Measurements from ENCODE around the gene GPANK1. TPM values are rescaled to one million over a fixed set of nuclear protein-coding genes. Genes with fewer than 3 reads are reported as not detected.

The GPANK1 gene
- total and polyA plus RNA-seq, 2 of the 13 experiments (the other 11 are each of a cell fraction or from before 2014, with no cell fraction given) = 15.4 to 22.8 TPM

- TF ChIP-seq SMYD3 (CRISPR knock-in tag; IDR thresholded peaks at IDR 0.05) (0 out of 2 replicates have a peak, but pooled peaks have one; percentile 35), POGZ (CRISPR knock-in tag; IDR thresholded peaks at IDR 0.05) (no peak), ZNF776 (CRISPR knock-in tag; IDR thresholded peaks at IDR 0.05) (no peak), KDM3A (CRISPR knock-in tag; IDR thresholded peaks at IDR 0.05; ENCODE audit: low read depth) (peak; percentile 73; the same call in 1 of the 2 replicates), ETV5 (CRISPR knock-in tag; IDR thresholded peaks at IDR 0.05; ENCODE audit: borderline replicate concordance) (peak; percentile 5; the same call in 1 of the 2 replicates), RAD51 (IDR thresholded peaks at IDR 0.05; ENCODE audit: borderline replicate concordance) (no peak), KDM1A (CRISPR knock-in tag; IDR thresholded peaks at IDR 0.05) (no peak), HNF1B (CRISPR knock-in tag; IDR thresholded peaks at IDR 0.05) (0 out of 2 replicates have a peak, but pooled peaks have one; percentile 30), NCOA1 (CRISPR knock-in tag; IDR thresholded peaks at IDR 0.05) (no peak), BORCS8-MEF2B (CRISPR knock-in tag; IDR thresholded peaks at IDR 0.05) (peak; percentile 53; the same call in 1 of the 2 replicates), ZNF253 (CRISPR knock-in tag; IDR thresholded peaks at IDR 0.05; ENCODE audit: borderline replicate concordance) (no peak), STAG1 (CRISPR knock-in tag; IDR thresholded peaks at IDR 0.05) (peak; percentile 99), CREB3 (CRISPR knock-in tag; IDR thresholded peaks at IDR 0.05) (no peak), XRCC5 (optimal IDR thresholded peaks at IDR 0.05; ENCODE audit: low read length) (peak; percentile 34), GATAD2A (CRISPR knock-in tag; IDR thresholded peaks at IDR 0.05) (peak; percentile 62; the same call in 1 of the 2 replicates), ZNF44 (CRISPR knock-in tag; IDR thresholded peaks at IDR 0.05) (0 out of 2 replicates have a peak, but pooled peaks have one; percentile 35), ZNF782 (CRISPR knock-in tag; IDR thresholded peaks at IDR 0.05; ENCODE audit: borderline replicate concordance) (peak; percentile 12; the same call in 1 of the 2 replicates), ZNF224 (CRISPR knock-in tag; IDR thresholded peaks at IDR 0.05) (no peak), SAP130 (CRISPR knock-in tag; IDR thresholded peaks at IDR 0.05; ENCODE audit: low read depth) (peak; percentile 70), REST (IDR thresholded peaks at IDR 0.05; ENCODE audit: borderline replicate concordance in 1 of 2, low read depth in 1 of 2, low read length in 2 of 2) (no peak), YY1 (IDR thresholded peaks at IDR 0.05; ENCODE audit: insufficient read depth, insufficient replicate concordance, low read depth, low read length) (peak; percentile 72), BHLHE40 (IDR thresholded peaks at IDR 0.05; ENCODE audit: low read length) (0 out of 2 replicates have a peak, but pooled peaks have one; percentile 29), ZFY (CRISPR knock-in tag; IDR thresholded peaks at IDR 0.05) (no peak)
Measured at GRCh38 chr6:31680226-31681134, 15.7 kb upstream of the GPANK1 start, which contains the start of gene LY6G5C (continued).

All from HepG2 (cell line).